GM18526 (cell line): ENCODE results near the gene FAM193A.

ENCODE experiments used
- POLR2A ChIP-seq: IDR thresholded peaks from 3 replicates; pipeline ENCODE4 v1.6.1; 2011; ENCODE audit not compliant: insufficient read length; ENCODE audit errors: extremely low read depth

The FAM193A gene

GRCh38 chr4:2592572-2592971 is 56.1 kb downstream of the FAM193A start:
- TF ChIP-seq POLR2A = no peak

- TF ChIP-seq POLR2A = no peak
Measured at GRCh38 chr4:2593003-2593402, 56.6 kb downstream of the FAM193A start.

GRCh38 chr4:2595436-2595835 is 59.0 kb downstream of the FAM193A start:
- no peak for TF ChIP-seq POLR2A

- TF ChIP-seq POLR2A = no peak
Measured at GRCh38 chr4:2595952-2596552, 59.6 kb downstream of the FAM193A start.

- no peak for TF ChIP-seq POLR2A
Measured at GRCh38 chr4:2596611-2597010, 60.2 kb downstream of the FAM193A start.

GRCh38 chr4:2598511-2599303 is 62.3 kb downstream of the FAM193A start:
- TF ChIP-seq POLR2A = no peak

GRCh38 chr4:2599304-2599654 is 62.8 kb downstream of the FAM193A start:
- no peak for TF ChIP-seq POLR2A

GRCh38 chr4:2600878-2601277 is 64.4 kb downstream of the FAM193A start:
- TF ChIP-seq POLR2A = no peak

GRCh38 chr4:2604614-2605013 is 68.2 kb downstream of the FAM193A start:
- TF ChIP-seq POLR2A = no peak

- no peak for TF ChIP-seq POLR2A
Measured at GRCh38 chr4:2606960-2607506, 70.6 kb downstream of the FAM193A start.

GRCh38 chr4:2607822-2608221 is 71.4 kb downstream of the FAM193A start:
- no peak for TF ChIP-seq POLR2A

GRCh38 chr4:2608291-2608690 is 71.8 kb downstream of the FAM193A start:
- no peak for TF ChIP-seq POLR2A

- no peak for TF ChIP-seq POLR2A
Measured at GRCh38 chr4:2615821-2616220, 79.4 kb downstream of the FAM193A start.

- no peak for TF ChIP-seq POLR2A
Measured at GRCh38 chr4:2617955-2618354, 81.5 kb downstream of the FAM193A start.

- no peak for TF ChIP-seq POLR2A
Measured at GRCh38 chr4:2619459-2619858, 83.0 kb downstream of the FAM193A start.

GRCh38 chr4:2621419-2621818 is 85.0 kb downstream of the FAM193A start:
- TF ChIP-seq POLR2A = no peak
